Stimulated activated CD8-positive, alpha-beta memory T cell treated with anti-CD3 and anti-CD28 coated beads, Interleukin-12 subunit alpha, Interleukin-12 subunit beta, amount 100 ng/mL, for 24 hours (primary cell): ENCODE results near the gene SEMA3E.
"Not testable (repeated sequence)": the region's sequence is repeated elsewhere in the genome, so short reads cannot be mapped to it uniquely, and the experiment has no call there.

Experiments used
- DNase-seq: peaks from one replicate; pipeline ENCODE4 v3.0.0-alpha.2; 2020; ENCODE audit errors: extremely low read depth

SEMA3E gene

GRCh38 chr7:83559887-83560286 lies 89.1 kb downstream of the SEMA3E start:
- no peak for DNase-seq

GRCh38 chr7:83552556-83552955 lies 96.4 kb downstream of the SEMA3E start:
- DNase-seq: not testable (repeated sequence)

GRCh38 chr7:83550100-83550499 lies 98.8 kb downstream of the SEMA3E start:
- no peak for DNase-seq

- DNase-seq: no peak
Observed at GRCh38 chr7:83548250-83548649, 100.7 kb downstream of the SEMA3E start.

- DNase-seq: no peak
Observed at GRCh38 chr7:83547526-83547925, 101.4 kb downstream of the SEMA3E start.

- no peak for DNase-seq
Observed at GRCh38 chr7:83546586-83546985, 102.4 kb downstream of the SEMA3E start.

GRCh38 chr7:83541187-83541960 lies 107.6 kb downstream of the SEMA3E start:
- no peak for DNase-seq

GRCh38 chr7:83534488-83534887 lies 114.5 kb downstream of the SEMA3E start:
- DNase-seq: no peak

- DNase-seq: no peak
Observed at GRCh38 chr7:83532219-83532618, 116.7 kb downstream of the SEMA3E start.

GRCh38 chr7:83531766-83532165 lies 117.2 kb downstream of the SEMA3E start:
- no peak for DNase-seq

- no peak for DNase-seq
Observed at GRCh38 chr7:83528925-83529423, 120.0 kb downstream of the SEMA3E start.

GRCh38 chr7:83524277-83525075 lies 124.5 kb downstream of the SEMA3E start:
- DNase-seq: no peak

- DNase-seq: no peak
Observed at GRCh38 chr7:83520726-83521125, 128.2 kb downstream of the SEMA3E start.

- DNase-seq: no peak
Observed at GRCh38 chr7:83519240-83519639, 129.7 kb downstream of the SEMA3E start.

- DNase-seq: no peak
Observed at GRCh38 chr7:83517035-83517700, 131.8 kb downstream of the SEMA3E start.

- no peak for DNase-seq
Observed at GRCh38 chr7:83514977-83515376, 134.0 kb downstream of the SEMA3E start.

- DNase-seq: no peak
Observed at GRCh38 chr7:83509255-83510021, 139.5 kb downstream of the SEMA3E start.

- no peak for DNase-seq
Observed at GRCh38 chr7:83504330-83504729, 144.6 kb downstream of the SEMA3E start.

- no peak for DNase-seq
Observed at GRCh38 chr7:83502636-83503035, 146.3 kb downstream of the SEMA3E start.

- no peak for DNase-seq
Observed at GRCh38 chr7:83494683-83495082, 154.3 kb downstream of the SEMA3E start.

GRCh38 chr7:83492802-83493201 lies 156.1 kb downstream of the SEMA3E start:
- no peak for DNase-seq

- DNase-seq: no peak
Observed at GRCh38 chr7:83487801-83488200, 161.1 kb downstream of the SEMA3E start.
